ENCODE results near the gene TBX10.

DNA sequence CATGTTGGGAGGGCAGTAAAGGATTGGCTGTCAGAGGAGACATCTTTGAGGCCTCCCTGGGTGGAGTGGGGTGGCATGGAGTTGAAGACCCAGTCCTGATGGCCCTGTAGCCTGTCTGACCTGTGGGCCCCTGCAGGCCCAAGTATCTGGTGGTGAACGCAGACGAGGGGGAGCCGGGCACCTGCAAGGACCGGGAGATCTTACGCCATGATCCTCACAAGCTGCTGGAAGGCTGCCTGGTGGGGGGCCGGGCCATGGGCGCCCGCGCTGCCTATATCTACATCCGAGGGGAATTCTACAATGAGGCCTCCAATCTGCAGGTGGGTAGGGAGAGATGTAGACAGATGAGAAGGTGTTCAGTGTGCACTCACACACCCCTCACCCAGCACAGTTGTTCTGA is 30.2 kb downstream of the TBX10 start:
- TF ChIP-seq, protein P1, sequence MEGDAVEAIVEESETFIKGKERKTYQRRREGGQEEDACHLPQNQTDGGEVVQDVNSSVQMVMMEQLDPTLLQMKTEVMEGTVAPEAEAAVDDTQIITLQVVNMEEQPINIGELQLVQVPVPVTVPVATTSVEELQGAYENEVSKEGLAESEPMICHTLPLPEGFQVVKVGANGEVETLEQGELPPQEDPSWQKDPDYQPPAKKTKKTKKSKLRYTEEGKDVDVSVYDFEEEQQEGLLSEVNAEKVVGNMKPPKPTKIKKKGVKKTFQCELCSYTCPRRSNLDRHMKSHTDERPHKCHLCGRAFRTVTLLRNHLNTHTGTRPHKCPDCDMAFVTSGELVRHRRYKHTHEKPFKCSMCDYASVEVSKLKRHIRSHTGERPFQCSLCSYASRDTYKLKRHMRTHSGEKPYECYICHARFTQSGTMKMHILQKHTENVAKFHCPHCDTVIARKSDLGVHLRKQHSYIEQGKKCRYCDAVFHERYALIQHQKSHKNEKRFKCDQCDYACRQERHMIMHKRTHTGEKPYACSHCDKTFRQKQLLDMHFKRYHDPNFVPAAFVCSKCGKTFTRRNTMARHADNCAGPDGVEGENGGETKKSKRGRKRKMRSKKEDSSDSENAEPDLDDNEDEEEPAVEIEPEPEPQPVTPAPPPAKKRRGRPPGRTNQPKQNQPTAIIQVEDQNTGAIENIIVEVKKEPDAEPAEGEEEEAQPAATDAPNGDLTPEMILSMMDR (IDR thresholded peaks at IDR 0.05): no peak
- TF ChIP-seq, protein P2, sequence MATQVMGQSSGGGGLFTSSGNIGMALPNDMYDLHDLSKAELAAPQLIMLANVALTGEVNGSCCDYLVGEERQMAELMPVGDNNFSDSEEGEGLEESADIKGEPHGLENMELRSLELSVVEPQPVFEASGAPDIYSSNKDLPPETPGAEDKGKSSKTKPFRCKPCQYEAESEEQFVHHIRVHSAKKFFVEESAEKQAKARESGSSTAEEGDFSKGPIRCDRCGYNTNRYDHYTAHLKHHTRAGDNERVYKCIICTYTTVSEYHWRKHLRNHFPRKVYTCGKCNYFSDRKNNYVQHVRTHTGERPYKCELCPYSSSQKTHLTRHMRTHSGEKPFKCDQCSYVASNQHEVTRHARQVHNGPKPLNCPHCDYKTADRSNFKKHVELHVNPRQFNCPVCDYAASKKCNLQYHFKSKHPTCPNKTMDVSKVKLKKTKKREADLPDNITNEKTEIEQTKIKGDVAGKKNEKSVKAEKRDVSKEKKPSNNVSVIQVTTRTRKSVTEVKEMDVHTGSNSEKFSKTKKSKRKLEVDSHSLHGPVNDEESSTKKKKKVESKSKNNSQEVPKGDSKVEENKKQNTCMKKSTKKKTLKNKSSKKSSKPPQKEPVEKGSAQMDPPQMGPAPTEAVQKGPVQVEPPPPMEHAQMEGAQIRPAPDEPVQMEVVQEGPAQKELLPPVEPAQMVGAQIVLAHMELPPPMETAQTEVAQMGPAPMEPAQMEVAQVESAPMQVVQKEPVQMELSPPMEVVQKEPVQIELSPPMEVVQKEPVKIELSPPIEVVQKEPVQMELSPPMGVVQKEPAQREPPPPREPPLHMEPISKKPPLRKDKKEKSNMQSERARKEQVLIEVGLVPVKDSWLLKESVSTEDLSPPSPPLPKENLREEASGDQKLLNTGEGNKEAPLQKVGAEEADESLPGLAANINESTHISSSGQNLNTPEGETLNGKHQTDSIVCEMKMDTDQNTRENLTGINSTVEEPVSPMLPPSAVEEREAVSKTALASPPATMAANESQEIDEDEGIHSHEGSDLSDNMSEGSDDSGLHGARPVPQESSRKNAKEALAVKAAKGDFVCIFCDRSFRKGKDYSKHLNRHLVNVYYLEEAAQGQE (IDR thresholded peaks at IDR 0.05; ENCODE audit: insufficient read depth in 1 of 2, low read depth in 2 of 2, low read length in 1 of 2): no peak
